Measurements from ENCODE around the gene RASSF4. TPM values are rescaled to one million over a fixed set of nuclear protein-coding genes. Genes with fewer than 3 reads are reported as not detected.

Gene RASSF4
- total RNA-seq, 1 experiment from 2014 or later, result 11.5 TPM

- Histone ChIP-seq H3K79me1 (ENCODE audit: insufficient read depth, low read depth, low read length, poor library complexity, severe bottlenecking) (no peaks in the 10 kb centered on the region), H2BK120ac (ENCODE audit: low read depth, low read length, poor library complexity, severe bottlenecking) (no peak overlapping the region), H3K14ac (ENCODE audit: insufficient read depth, low read length) (no peak overlapping the region), H2AFZ (ENCODE audit: low read length) (no peak overlapping the region), H3K9me3 (ENCODE audit: control insufficient read depth, low read depth, low read length) (no peaks in the 10 kb centered on the region), H3K4me1 (ENCODE audit: insufficient read depth, low read length) (no peaks in the 10 kb centered on the region), H2BK5ac (ENCODE audit: insufficient read length, low read length) (no peak overlapping the region), H3K23ac (ENCODE audit: insufficient read length, low read depth, low read length) (no peak overlapping the region), H3K27ac (ENCODE audit: insufficient read length, low read depth, low read length) (no peak overlapping the region), H3K18ac (ENCODE audit: insufficient read length, low read depth, low read length) (no peak overlapping the region), H3K4me2 (ENCODE audit: insufficient read depth, insufficient read length, low read length) (no peak overlapping the region), H3K23me2 (ENCODE audit: insufficient read length, low read depth, low read length, poor library complexity, severe bottlenecking) (no peaks in the 10 kb centered on the region), H4K5ac (ENCODE audit: insufficient read length, low read depth, low read length) (no peak overlapping the region), H3T11ph (ENCODE audit: low read length) (no peak overlapping the region), H4K91ac (ENCODE audit: insufficient read length, low read depth, low read length) (no peak overlapping the region), H3K56ac (ENCODE audit: insufficient read length, low read depth, low read length) (no peak overlapping the region), H3K4ac (ENCODE audit: low read depth, low read length) (no peak overlapping the region), H3K79me2 (ENCODE audit: insufficient read depth, low read length) (no peaks in the 10 kb centered on the region), H4K8ac (replicated peaks; ENCODE audit: insufficient read length, low read depth, low read length) (no peak overlapping the region), H2BK15ac (ENCODE audit: low read depth, low read length) (no peak overlapping the region), H2BK12ac (ENCODE audit: insufficient read length, low read depth, low read length) (no peak overlapping the region), H3K27me3 (ENCODE audit: insufficient read depth, low read length) (no peaks in the 10 kb centered on the region), H2BK20ac (ENCODE audit: low read depth, low read length, poor library complexity, severe bottlenecking) (no peak overlapping the region), H4K20me1 (ENCODE audit: control insufficient read depth, insufficient read depth, insufficient read length) (no peaks in the 10 kb centered on the region), H3K9ac (ENCODE audit: extremely low read depth, insufficient read length, low read length) (no peak overlapping the region), H2AK5ac (ENCODE audit: insufficient read length, low read length) (no peak overlapping the region)
- peaks cover 12% of the 10 kb centered on the region for H3K27me3 Mint-ChIP-seq (ENCODE audit: low read depth)
- WGBS (ENCODE audit: extremely low coverage, insufficient read length, low lambda C conversion rate), result no CpG with 5 or more reads among the region's 2 CpGs
- no peak for DNase-seq
- peaks cover 0 to 9% (median 6%) of the 10 kb centered on the region in 3 experiments; a peak in 5 of 7 replicates for H3K36me3 Mint-ChIP-seq (ENCODE audit: insufficient read depth in 1 of 3, low read depth in 3 of 3)
- TF ChIP-seq CTCF (conservative IDR thresholded peaks at IDR 0.05), result no peak
- H3K27ac Mint-ChIP-seq, result no peak overlapping the region
- peaks cover 13 to 15% of the 10 kb centered on the region in 2 experiments for H3K4me1 Mint-ChIP-seq
- H3K4me3 Mint-ChIP-seq, result no peak overlapping the region
- H3K9me3 Mint-ChIP-seq, result peaks cover 11 to 14% of the 10 kb centered on the region in 2 experiments
These were observed 43.2 kb upstream of the RASSF4 start for GRCh38 chr10:44916429-44916828.
